ENCODE data around the gene UIMC1. TPM values are rescaled to one million over a fixed set of nuclear protein-coding genes. Genes with fewer than 3 reads are reported as not detected.
A peak's percentile ranks its signal among the peaks of the same experiment; 100 is the strongest.

UIMC1 gene
- total RNA-seq, 2 donors from 2014 or later: 46.6 to 50.8 TPM

GRCh38 chr5:176959051-176959450 lies 47.5 kb downstream of the UIMC1 start:
- no peaks in the 10 kb centered on the region for H3K27me3 Mint-ChIP-seq (ENCODE audit: insufficient read depth)
- Histone ChIP-seq H3K36me3 (ENCODE audit: control insufficient read depth, insufficient read depth, low read length) (peaks cover 45% of the 10 kb centered on the region), H3K9me3 (ENCODE audit: control insufficient read depth, low read length) (no peaks in the 10 kb centered on the region), H3K4me1 (ENCODE audit: control insufficient read depth, insufficient read depth, low read length) (no peaks in the 10 kb centered on the region), H3K4me3 (ENCODE audit: low read length) (no peak overlapping the region), H3K9ac (ENCODE audit: extremely low read depth, low read length, poor library complexity, severe bottlenecking) (no peak overlapping the region), H3K27ac (ENCODE audit: low read depth, low read length) (no peak overlapping the region), H3K27me3 (ENCODE audit: control insufficient read depth, insufficient read depth, low read length, poor library complexity, severe bottlenecking) (no peaks in the 10 kb centered on the region)
- no peak overlapping the region for H3K27ac Mint-ChIP-seq
- H3K9me3 Mint-ChIP-seq: peaks cover 7% of the 10 kb centered on the region
- no peak for DNase-seq
- peak; percentile 80 for TF ChIP-seq CTCF (conservative IDR thresholded peaks at IDR 0.05)
- H3K4me3 Mint-ChIP-seq: no peak overlapping the region
- peaks cover 4% of the 10 kb centered on the region for H3K4me1 Mint-ChIP-seq
- peaks cover 29% of the 10 kb centered on the region for H3K36me3 Mint-ChIP-seq (ENCODE audit: low read depth)
- WGBS, 2 experiments (ENCODE audit: insufficient coverage in 1 of 2, insufficient read length in 1 of 2): 72% methylated on average over 3 of the region's 3 CpGs; no CpG with 5 or more reads in 1 of the 2 experiments

- Mint-ChIP-seq H3K36me3 (ENCODE audit: low read depth) (peaks cover 34% of the 10 kb centered on the region), H3K27me3 (ENCODE audit: insufficient read depth) (no peaks in the 10 kb centered on the region), H3K4me1 (peaks cover 8% of the 10 kb centered on the region), H3K9me3 (peaks cover 7% of the 10 kb centered on the region), H3K27ac (no peak overlapping the region), H3K4me3 (no peak overlapping the region)
- no peak for TF ChIP-seq CTCF (conservative IDR thresholded peaks at IDR 0.05)
- Histone ChIP-seq H3K4me3 (ENCODE audit: low read length) (no peak overlapping the region), H3K27ac (ENCODE audit: low read depth, low read length) (no peak overlapping the region), H3K9ac (ENCODE audit: extremely low read depth, low read length, poor library complexity, severe bottlenecking) (no peak overlapping the region), H3K4me1 (ENCODE audit: control insufficient read depth, insufficient read depth, low read length) (no peaks in the 10 kb centered on the region), H3K36me3 (ENCODE audit: control insufficient read depth, insufficient read depth, low read length) (peaks cover 54% of the 10 kb centered on the region), H3K27me3 (ENCODE audit: control insufficient read depth, insufficient read depth, low read length, poor library complexity, severe bottlenecking) (no peaks in the 10 kb centered on the region), H3K9me3 (ENCODE audit: control insufficient read depth, low read length) (no peaks in the 10 kb centered on the region)
- no peak for DNase-seq
- WGBS, 2 experiments (ENCODE audit: insufficient coverage in 1 of 2, insufficient read length in 1 of 2): 100% methylated on average over 1 of the region's 1 CpG; no CpG with 5 or more reads in 1 of the 2 experiments
Observed at GRCh38 chr5:176956756-176957155, 49.8 kb downstream of the UIMC1 start.

- peaks cover 42% of the 10 kb centered on the region for H3K36me3 Mint-ChIP-seq (ENCODE audit: low read depth)
- H3K9ac ChIP-seq (ENCODE audit: extremely low read depth, low read length, poor library complexity, severe bottlenecking): no peak overlapping the region
- H3K27ac ChIP-seq (ENCODE audit: low read depth, low read length): no peak overlapping the region
- DNase-seq: no peak
- no peaks in the 10 kb centered on the region for H3K9me3 ChIP-seq (ENCODE audit: control insufficient read depth, low read length)
- H3K27me3 ChIP-seq (ENCODE audit: control insufficient read depth, insufficient read depth, low read length, poor library complexity, severe bottlenecking): no peaks in the 10 kb centered on the region
- peaks cover 7% of the 10 kb centered on the region for H3K9me3 Mint-ChIP-seq
- no peaks in the 10 kb centered on the region for H3K27me3 Mint-ChIP-seq (ENCODE audit: insufficient read depth)
- peaks cover 63% of the 10 kb centered on the region for H3K36me3 ChIP-seq (ENCODE audit: control insufficient read depth, insufficient read depth, low read length)
- no peak overlapping the region for H3K4me3 ChIP-seq (ENCODE audit: low read length)
- H3K4me1 Mint-ChIP-seq: peaks cover 8% of the 10 kb centered on the region
- TF ChIP-seq CTCF (conservative IDR thresholded peaks at IDR 0.05): no peak
- no peak overlapping the region for H3K27ac Mint-ChIP-seq
- no peak overlapping the region for H3K4me3 Mint-ChIP-seq
- no peaks in the 10 kb centered on the region for H3K4me1 ChIP-seq (ENCODE audit: control insufficient read depth, insufficient read depth, low read length)
Observed at GRCh38 chr5:176955895-176956294, 50.7 kb downstream of the UIMC1 start.
